GM21360 (cell line): ENCODE results near the gene NAIF1.
"Not testable (repeated sequence)": the region's sequence is repeated elsewhere in the genome, so short reads cannot be mapped to it uniquely, and the experiment has no call there.

Experiments
- ATAC-seq: cut with Tn5 transposase; IDR thresholded peaks from one replicate; pipeline ENCODE4 v1.9.1; 2021; ENCODE audit warnings: mild to moderate bottlenecking, moderate library complexity; ENCODE audit not compliant: unreplicated experiment

NAIF1 gene

DNA sequence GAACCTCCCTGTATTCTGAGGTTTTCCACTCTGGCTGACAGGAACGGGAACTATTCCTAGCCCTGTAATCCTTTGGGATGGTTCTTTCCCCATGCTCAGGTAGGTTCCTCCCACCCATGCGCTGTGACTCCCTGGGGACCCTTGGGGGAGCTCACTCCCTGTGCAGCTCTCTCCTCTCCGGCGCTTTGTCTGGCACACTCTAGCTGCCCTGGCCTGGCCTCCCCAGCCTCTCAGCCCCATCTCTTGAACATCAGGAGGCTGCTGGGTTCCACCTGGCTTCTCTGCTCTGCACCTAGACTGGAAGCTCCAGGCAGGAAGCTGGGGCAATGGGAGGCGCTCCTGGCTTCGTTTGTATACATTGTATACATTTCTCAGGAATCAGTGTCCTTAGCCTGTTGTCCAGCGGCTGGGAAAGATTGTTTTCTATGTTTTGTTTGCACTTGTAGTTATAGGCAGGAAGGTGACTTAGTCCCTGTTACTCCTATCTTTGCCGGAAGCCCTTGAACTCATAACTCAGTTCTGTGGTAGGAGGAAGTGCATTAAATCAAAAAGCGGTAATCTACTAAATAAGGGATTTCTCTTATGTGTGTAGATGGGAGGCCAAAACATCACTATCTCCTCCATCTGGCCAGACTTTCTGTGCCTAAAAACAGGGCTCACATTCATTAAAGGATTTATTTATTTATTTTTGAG is 21.3 kb upstream of the NAIF1 start:
- no peak for ATAC-seq

DNA sequence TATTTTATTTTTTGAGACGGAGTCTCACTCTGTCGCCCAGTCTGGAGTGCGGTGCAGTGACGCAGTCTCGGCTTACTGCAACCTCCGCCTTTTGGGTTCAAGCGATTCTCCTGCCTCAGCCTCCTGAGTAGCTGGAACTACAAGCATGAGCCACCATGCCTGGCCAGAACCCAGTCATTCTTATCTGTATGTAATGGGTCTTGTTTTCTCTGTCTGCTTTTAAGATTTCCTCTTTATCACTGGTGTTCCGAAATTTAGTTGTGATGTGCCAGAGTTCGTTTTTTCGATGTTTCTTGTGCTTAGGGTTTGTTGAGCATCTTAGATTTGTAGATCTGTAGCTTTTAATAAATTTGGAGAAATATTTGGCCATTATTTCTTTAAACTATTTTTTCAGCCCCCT is 20.1 kb upstream of the NAIF1 start:
- no peak for ATAC-seq

DNA sequence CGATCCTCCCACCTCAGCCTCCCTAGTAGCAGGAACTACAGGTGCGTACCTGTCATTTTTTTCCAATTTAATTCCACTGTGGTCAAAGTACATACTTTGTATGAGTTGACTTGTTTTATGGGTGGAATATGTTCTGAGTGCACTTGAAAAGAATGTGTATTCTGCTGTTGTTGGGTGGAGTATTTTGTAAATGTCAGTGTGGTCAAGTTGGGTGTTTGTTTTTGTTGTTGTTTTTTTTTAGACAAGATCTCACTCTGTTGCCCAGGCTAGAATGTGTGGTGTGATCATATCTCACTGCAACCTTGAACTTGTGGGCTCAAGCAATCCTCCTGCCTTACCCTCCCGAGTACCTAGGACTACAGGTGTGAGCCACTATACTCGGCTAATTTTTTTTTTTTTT is 18.8 kb upstream of the NAIF1 start:
- no peak for ATAC-seq

DNA sequence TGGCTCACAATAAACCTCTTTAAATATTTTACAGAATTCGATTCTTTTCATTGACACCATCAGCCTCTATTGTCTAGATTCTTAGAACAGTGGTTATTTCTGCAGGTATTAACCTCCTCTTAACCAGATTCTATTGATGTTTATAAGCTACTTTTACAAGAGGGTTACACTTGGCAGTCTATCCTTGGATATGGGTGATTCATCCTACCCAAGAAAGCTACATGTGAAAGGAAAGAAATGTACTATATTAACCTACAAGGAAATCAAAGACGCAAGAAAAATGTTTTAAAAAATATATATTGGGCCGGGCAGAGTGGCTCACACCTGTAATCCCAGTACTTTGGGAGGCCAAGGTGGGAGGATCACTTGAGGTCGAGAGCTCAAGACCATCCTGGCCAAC is 17.6 kb upstream of the NAIF1 start:
- ATAC-seq: no peak

DNA sequence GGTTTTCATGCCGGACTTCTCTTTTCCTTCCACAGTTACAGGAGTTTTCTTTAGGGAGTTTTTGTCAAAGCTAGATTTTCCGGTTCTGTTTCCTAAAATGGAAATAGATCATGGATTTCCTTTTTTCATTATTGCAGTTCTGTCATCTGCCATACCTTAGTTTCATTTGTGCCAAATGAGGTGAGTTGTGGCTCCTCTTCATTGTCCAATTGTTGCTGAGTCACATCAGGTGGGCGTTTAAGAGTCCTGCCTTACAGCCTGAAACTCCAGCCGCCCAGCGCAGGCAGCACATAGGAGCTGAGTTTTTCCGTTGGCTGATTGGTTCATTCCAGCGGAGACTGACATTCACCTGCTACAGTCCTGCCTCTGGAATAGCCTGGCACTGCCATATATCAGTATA is 15.0 kb upstream of the NAIF1 start:
- no peak for ATAC-seq

DNA sequence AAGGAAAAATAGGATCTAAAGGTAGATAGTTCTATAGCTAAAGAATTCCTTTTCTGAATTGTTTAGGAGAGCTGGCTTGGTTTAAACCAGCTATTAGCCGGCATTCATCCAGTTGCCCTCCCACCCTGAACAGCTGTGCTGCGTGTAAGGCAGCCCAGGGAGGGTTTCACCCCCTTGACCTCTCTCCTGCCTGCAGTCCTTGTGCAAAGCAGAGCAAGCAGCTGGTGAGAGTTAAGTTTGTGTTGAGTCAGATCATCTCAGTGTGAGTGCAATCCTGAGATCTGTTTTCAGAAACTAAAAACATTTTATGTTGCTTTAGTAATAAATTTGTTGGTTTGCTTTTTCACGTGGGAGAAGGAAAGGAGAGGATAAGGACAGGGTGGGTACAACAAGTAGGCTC is 13.9 kb upstream of the NAIF1 start:
- no peak for ATAC-seq

DNA sequence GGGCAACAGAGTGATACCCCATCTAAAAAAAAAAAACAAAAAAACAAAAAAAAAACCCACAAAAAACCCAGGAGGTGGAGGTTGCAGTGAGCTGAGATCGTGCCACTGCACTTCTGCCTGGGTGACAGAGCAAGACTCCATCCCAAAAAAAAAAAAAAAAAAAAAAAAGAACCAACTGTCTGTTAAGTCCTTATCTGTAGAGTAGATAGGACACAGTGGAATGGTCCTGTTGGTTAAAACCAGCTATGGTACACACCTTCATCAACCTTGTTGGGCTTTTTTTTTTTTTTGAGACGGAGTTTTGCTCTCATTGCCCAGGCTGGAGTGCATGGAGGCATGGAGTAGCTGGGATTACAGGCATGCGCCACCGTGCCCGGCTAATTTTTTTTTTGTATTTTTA is 13.1 kb upstream of the NAIF1 start:
- ATAC-seq: no peak

DNA sequence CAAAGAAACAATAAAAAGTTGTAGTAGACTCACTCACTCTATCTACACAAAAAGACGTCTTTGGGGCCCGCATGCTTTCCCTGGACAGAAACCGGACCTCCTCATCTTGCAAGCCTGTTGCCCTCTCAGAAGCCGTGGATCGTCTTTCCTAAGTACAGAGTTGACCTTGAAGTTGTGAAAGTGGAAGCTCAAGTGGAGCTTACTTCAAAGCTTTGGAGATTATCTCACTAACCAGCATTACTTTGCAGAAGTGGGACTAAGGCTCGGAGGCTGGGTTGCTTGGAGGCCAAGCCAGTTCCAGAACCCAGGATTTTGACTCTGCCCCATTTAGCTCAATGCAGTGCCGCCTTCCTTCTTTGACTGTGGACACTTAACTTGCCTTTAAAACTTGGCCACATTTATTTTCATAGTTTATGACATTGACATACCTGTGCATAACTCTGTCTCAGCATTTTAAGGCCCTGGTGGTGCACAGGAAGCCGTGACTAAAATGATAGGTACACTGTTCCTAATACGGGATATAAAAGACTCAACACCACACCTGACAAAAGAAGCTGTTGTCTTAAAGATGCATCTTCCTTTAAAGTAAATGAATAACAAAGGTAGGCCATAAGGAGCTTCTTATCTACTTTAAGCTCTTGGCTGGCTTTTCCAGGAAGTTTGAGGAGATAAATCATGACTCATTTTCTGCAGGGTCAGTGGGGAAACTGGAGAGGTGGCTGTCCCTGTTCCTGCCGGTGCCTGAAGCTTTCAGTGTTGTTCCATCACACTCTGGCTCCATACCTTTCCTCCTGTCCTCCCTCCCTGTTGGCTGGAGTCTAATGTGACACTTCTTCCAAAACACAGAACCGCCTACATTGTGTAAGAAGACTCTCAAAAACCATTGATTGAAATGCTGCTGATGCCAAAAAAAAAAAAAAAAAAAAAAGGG is 11.6 kb upstream of the NAIF1 start:
- ATAC-seq: no peak

DNA sequence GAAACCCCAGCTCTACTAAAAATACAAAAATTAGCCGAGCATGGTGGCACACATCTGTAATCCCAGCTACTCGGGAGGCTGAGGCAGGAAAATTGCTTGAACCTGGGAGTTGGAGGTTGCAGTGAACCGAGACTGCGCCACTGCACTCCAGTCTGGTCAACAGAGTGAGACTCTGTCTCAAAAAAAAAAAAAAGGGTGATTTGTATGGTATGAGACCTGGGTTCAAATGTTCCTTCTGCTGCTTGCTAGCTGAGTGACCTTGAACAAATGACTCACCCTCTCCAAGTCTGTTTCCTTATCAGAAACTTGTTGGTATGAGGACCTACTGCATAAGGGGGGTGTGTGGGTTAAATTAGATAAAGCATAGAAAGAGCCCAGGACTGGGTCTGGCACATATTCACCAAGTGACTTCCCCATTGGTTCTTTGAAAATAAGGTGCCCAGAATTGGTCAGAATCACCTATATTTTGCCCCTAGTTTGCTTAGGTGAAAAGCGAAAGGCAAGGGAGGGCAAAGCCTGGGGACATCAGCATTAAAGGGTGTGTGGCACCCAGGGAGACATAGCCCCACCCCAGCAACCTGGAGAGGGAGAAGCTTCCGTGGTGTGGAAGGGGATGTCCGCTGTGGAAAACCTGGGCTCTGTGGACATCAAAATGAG is 10.9 kb upstream of the NAIF1 start:
- no peak for ATAC-seq

DNA sequence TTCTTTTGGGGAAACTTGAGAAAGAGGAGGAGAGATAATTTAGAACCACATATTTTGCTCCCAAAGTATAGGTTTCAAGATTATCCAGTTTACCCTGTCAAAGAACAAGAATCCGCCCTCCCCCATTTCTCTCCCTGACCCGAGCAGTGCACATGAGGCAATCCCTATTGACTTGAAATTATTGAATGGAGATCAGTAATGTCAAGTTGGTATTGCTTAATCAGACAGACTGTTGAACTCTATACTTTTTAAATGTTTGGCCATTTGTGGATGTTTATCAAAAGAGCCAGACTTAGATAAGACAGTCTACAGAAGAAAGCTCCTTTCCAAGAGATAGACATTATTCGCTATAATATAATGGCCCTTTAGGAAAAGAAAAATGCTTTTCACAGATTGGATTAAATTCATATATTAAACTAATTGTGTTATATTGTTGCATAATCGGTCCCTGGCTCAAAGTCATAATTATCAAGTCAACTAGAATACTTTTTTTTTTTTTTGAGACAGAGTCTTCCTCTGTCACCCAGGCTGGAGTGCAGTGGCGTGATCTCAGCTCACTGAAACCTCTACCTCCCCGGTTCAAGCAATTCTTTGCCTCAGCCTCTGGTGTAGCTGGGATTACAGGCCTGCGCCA is 6.2 kb upstream of the NAIF1 start:
- ATAC-seq: no peak

DNA sequence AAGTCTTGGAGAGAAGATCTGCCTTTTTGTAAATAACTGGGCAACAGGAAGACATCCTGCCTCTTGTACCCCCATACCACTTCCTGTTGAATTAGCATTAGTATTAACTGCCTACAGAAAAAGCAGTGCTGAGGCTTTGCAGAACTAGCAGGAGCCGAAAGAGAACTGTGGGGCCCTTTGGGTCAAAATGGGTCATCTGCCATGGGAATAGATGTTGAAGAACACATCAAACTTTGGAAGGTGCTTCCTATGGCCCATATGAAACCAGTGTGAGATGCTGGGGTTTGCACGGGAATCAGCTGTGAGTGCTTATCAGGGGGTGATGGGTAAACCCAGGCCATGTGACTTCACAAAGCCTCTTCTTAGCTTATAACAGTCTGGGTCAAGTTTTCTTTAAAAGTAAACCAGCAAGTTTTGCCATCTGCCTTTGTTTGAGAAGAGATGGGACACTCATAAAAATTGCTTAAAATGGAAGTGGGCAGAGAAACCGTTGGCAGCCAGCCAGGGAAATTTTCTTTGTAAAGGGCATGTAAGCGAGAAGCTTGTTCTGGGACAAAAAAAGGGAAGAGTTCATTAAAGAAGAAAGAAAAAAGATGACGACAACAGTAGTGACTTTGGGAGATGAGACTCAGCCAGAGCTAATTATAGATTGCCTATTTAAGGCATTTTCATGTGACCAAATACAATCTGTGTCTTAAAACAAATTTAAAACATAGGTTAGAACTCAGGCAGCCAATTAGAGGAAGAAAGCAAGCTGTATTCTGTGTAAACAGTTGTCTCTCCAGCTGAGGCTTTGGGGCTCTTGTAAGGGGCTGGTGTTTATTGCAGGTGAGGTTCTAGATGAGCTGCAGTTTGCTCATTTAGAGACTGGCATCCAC is 5.3 kb upstream of the NAIF1 start:
- no peak for ATAC-seq

DNA sequence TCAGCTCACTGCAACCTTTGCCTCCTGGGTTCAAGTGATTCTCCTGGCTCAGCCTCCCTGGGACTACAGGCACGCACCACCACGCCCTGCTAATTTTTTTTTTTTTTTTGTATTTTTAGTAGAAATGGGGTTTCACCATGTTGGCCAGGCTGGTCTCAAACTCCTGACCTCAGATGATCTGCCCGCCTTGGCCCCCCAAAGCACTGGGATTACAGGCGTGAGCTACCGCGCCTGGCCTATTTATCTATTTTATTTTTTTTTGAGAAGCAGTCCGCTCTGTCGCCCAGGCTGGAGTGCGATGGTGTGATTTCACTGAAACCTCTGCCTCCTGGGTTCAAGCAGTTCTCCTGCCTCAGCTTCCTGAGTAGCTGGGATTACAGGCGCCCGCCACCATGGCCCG is 4.4 kb upstream of the NAIF1 start:
- not testable (repeated sequence) for ATAC-seq

DNA sequence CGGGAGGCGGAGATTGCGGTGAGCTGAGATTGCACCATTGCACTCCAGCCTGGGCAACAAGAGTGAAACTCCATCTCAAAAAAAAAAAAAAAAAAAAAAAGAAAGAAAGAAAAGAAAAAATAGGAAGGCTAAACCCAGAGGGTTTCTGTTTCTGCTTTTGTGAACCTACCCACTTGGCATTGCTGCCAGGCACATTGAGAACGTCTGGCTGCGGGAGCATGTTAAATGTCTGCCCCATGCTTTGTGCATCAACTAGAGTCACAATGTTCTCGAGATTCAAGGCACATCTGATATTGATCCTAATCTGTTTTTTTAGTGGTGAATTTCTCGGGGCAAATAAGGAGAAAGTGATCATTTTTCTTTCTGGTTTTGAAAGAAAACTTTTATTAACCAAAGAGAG is 3.8 kb upstream of the NAIF1 start:
- ATAC-seq: no peak

DNA sequence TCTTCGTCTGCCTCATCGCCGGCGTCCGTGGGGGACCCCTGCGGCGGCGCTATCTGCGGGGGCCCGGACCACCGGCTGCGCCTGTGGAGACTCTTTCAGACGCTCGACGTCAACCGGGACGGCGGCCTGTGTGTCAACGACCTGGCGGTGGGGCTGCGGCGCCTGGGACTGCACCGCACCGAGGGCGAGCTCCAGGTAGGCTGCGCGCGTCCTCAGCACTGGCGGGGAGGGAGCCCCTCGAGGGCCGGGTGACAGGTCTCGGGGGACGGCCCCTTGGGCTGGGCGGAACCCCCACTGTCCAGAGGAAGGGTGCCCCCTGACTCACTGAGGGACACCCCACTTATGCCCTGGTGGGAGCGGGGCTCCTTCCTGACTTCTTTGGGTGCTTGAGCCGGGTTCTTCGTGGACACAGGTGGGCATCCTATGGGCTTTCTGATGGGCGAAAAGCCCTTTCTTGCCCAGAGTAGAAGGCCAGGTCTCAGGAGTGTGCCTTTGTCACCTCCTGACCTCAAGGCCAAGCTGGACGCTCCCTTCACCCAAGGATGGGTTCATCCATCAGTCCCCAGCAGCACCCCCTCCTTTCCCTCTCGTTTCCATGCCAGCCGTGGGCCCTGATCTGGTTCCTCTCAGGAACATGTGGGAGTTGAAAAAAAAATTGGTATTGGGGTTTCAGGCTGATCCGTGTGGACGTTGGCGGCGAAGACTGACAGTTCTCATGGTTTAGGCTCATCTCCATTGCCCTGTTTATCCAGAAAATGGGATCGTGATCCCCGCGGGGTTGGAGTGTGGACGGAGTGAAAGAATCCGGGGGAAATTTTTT is 1.5 kb upstream of the NAIF1 start:
- peak; percentile 4 for ATAC-seq

DNA sequence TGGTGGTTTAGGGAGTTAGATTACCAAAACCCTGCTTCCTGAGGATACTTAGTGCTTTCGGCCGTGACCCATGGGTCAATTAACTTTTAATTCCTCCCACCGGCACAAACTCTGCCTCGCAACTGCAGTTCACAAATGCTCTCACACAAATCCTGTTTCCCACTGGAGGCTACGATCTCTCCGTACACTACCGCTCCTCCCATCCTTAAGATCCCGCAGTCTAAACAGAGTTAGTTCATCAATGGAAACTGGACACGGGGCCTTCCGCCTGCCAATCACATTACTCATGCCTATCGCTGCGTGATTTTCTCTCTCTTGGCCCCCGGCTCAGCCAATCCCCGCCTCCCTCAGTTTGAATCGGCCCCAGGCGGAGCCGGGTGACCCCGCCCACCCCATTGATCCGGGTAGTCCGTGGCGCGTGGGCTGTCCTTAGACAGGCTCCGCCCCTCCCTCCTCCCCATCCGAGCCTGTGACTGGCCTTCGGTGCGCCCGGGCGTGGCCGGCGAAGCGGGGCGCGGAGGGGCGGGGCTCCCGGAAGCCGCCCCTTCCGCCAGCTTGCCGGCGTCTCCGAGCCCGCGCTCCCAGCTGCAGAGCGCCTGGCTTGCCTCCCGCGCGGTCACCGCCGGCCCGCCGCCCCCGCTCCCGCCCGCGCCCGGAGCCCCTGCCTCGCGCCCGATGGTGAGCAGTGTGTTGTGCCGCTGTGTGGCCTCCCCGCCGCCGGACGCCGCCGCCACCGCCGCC is 695 bp upstream of the NAIF1 start, which contains the start of gene SLC25A25:
SLC25A25 (plus strand) TSS at position 588 of the 741 bp plus-strand sequence; CDS start at position 676, 88 bp downstream.
- peak; percentile 63 for ATAC-seq

DNA sequence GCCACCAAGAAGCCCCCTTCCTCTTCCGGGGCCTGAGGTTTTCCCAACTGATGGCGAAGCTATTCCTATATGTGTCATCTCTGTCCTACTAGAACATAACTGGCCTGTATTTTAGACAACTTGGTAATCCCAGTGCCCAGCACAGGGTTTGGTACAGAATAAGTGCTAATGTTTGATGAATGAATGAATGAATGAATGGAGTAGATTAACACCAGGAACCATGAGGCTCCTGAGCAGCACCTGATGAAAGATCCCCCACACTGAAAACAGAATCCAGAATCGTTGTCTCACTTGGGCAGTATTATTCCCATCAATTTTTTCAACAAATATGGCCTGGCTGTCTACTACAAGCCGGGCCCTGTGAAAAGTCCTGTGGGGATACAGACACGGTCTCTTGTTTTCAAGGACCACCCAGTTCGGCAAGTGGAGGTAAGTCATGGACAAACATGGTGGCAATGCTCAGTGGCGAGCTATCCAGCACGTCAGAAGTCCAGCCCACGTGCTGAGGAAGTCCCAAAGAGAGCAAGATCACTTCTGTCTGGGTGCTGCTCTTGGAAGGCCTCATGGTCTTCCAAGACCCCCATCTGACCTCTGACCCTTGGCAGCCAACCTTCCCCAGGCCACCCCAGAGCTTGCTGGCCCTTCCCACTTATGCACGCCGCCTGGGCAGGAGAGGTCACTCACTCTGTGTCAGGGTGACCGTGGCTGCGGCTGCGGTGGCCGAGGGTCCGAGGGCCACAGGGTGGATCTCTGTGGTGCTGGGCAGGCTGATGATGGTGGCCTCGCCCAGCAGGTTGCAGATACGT is 1.0 kb downstream of the NAIF1 start:
- no peak for ATAC-seq

DNA sequence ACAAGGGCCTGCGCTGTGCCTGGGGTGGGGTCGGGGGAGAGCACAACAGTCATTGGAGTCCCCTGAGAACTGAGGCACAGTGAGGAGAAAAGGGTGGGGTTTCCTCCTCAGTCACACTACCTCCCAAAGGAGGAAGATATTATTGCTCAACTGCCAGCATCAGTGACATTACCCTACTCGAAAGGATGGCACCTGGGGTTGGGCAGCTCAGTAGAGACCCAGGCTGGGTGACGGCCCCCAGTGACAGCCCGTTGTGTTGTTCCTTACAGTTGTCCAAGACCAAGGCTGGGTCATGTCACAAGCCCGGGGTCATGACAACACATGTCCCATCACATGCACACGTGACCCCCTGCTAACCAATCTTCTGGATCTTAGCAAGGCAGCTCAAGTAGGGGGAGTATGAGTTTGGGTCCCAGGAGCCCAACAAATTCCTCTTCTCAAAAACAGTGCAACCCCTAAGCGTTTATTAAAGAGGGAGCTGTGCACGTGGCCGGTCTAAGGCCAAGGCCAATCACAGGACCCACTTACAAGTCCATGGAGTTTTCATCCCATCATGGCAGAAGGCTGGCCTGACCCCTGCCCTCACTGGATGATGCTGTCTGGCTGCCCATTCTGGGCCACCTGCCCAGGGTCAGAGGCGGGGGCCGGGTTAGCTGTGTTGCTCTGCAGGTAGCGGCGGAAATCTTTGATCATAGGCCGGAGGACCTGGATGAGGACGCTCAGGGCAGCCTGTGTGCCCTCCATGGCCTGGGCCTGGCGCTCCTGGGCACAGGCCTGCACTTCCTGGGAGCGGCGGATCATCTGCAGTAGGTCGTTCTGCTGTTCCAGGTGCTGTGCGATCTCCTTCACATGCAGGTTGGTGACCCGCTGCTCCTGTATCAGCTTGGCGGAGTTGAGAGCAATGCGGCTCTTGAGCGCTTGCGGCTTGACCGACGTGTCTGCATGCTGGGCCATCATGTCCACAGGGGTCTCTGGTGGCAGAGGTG is 4.0 kb downstream of the NAIF1 start:
- ATAC-seq: no peak
